AG20443 (cell line): ENCODE results near the gene MAP3K4.

Experiments used
- DNase-seq: peaks from one replicate; pipeline ENCODE4 v3.0.0; 2012; ENCODE audit warnings: low spot score, mixed read lengths

The MAP3K4 gene

DNA sequence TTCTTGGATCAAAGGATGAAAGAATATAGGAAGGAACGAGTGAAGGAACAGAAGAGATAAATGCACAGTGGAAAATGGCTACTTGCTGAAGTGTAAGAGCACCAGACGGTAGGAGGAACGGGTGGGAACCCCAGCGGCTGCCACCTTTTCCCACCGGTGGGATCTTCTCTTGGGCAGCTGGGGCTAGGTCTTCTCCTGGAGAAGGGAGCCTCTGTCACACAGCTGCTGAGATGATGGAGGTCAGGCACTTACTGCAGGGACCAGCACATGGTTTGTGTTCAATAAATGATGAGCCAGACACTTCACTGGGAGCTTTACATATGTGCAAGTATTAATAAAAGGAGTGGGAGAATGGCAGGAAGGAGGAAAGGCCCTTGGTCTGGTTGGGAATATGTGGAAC, 158.6 kb downstream of the MAP3K4 start:
- no peak for DNase-seq

DNA sequence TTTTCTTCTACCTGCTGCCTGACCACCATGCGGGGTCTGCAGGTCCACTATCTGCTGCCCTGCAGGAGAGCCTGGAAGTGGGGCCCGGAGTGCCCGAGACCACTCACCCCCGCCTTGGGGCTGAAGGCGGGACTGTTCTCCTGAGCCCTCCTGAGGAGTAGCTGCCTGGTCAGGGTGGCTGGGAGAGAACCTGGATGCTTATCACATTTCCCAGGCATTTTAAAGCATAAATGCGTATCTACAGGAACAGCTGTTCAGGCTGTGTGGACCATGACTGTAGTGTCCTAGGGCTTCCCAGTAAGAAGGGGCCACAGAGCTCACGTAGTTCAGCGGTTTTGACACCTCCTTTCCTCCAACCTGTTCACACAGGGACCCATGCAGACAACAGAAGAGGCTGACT, 159.0 kb downstream of the MAP3K4 start:
- no peak for DNase-seq

GRCh38 chr6:161151059-161151645, 159.6 kb downstream of the MAP3K4 start:
- no peak for DNase-seq

- DNase-seq, result no peak
Measured at GRCh38 chr6:161151660-161152526, 160.3 kb downstream of the MAP3K4 start.

- no peak for DNase-seq
Measured at GRCh38 chr6:161152527-161152862, 160.9 kb downstream of the MAP3K4 start.

- peak; percentile 68 for DNase-seq
Measured at GRCh38 chr6:161152907-161153662, 161.5 kb downstream of the MAP3K4 start.

DNA sequence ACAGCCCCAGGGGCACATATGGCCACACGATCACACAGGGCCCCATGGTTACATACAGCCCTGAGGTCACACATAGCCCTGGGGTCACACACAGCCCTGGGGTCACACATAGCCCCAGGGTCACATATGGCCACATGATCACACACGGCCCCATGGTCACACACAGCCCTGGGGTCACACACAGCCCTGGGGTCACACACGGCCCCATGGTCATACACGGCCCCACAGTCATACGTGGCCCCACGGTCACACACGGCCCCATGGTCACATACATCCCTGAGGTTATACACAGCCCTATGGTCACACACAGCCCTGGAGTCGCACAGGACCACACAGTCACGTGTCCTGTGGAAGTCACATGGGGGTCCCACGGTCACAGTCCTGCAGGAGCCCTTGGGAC, 162.2 kb downstream of the MAP3K4 start:
- DNase-seq, result no peak

DNA sequence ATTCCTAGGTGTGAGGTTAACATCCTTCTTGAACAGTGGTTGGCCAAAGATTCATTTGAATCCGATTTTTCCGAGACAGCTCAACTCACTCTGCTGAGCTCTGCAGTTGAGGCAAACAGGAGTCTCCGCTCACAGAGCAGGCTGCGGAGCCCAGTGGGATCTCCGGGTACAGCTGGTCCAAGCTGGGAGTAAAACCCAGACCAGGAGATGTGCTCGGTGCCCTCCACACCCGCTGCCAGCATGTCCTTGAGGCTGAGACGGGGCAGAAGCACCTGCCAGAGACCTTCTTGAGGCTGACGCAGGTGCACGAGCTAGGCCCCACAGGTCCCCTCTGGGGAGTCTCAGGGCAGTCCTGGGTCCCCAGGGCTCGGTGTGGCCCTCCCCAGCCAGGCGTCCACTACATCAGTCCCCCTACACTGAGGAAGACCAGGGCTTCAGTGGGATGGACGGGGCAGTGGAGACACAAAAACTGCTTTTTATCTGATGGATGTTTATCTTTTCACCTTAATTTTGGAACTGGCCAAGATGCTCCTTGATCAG, 163.3 kb downstream of the MAP3K4 start:
- no peak for DNase-seq

- no peak for DNase-seq
Measured at GRCh38 chr6:161161121-161161520, 169.6 kb downstream of the MAP3K4 start.

DNA sequence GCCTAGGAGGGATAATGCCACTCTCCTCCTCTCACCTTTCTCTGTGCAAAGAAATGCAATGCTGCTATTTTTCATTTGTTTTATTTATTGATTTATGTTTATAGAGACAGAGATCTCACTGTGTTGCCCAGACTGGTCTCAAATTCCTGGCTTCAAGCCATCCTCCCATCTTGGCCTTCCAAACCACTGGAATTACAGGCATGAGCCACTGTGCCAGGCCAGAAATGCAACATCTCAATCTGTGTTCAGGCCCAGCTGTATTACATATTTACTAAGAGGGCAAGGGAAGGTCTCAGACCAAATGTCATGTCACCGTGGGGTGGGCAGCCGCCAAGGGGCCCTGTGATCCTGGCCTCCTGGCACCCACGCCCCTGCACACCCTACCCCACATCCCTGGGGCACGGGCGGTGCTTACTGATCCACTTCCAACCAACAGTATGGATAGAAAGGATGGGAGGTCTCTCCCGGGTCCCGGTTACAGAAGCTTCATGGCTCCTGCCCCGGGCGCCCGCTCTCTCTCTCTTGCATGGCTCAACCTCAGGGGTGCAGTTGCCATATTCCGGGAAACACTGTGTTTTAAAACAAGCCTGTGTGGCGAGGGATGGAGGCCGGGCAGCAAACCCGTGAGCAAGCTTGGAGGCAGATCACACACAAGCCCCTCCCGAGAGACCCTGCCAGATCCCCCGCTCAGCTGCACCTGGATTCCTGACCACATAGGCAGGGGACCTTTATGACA, 170.5 kb downstream of the MAP3K4 start:
- peak; percentile 66 for DNase-seq

GRCh38 chr6:161162722-161163121, 171.2 kb downstream of the MAP3K4 start:
- DNase-seq, result no peak

DNA sequence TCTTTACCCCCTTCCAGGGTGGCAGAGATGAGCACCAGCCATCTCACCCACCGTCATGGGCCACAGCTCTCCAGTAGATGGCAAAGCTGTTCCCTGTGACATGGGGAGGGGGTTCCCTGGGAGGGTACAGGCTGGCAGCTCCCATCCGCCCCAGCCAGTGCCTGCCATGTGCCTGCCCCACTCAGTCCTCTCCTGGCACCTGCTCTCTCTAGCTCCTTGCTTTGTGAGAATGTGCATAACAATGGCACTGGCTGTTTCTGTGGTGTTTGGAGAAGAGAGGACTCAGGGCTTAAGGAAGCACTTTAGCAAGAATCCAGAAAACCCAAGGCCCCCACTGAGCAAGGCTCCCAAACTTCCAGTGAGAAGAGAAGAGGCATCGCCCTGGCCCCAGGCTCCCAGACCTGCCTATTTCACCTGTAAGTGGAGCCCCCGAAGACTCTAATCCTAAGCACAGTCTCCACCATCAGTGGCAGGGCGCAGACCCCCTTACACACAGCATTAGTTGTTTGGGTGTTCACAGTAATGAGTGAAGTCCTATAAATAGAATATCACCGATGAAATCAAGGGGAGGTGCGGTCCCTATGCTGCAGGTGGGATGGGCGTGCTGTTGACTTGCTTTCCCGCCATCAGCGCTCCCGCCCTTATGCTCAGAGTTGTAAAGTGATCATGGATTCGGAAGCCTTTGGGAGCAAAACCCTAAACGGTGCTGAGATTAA, 172.1 kb downstream of the MAP3K4 start:
- no peak for DNase-seq

DNA sequence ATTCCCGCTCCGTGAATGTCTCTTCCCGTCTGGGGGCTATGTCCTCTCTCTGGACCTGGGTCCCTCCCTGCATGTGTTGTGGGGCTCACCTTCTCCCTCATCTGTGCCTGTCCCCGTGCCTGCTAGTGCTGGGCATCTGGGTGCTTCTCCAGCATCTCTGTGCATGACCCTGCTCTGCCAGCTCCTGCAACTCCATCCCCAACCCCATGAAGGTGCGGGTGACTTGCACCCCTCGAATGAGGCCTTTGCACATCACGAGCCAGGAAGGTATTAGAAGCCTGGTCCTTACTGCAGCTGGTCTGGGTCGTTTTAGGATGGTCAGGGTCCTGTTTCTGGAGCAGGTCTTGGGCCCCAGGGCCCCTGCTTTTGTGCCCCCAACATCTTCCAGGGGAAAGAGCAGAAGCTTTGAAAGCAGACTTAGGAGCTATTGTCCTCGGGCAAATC, 172.6 kb downstream of the MAP3K4 start:
- DNase-seq, result no peak

DNA sequence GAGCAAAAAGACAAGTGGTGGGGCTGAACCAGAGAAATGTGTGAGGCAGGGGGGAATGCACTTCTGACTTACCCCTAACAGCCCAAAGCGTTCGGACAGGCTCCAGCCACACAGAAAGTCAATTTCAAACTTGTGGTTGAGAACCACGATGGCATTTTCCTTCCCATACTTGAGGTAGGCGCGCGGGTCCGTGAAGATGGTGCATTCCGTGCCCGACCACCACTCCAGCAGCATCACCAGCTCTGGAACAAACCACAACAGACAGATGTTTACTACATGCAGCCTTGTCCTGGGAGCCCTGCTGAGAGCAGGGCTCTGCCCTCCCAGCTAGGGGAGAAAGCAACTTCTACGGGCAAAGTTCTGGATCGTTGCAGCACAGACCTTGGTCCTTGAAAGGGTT, 174.6 kb downstream of the MAP3K4 start:
- DNase-seq, result no peak

GRCh38 chr6:161166677-161167076, 175.1 kb downstream of the MAP3K4 start:
- DNase-seq, result no peak
